LNCaP clone FGC (cell line): ENCODE measurements around the gene SLC26A8.

Source experiments
- DNase-seq: peaks from one replicate; pipeline ENCODE4 v3.0.0-alpha.2; 2011; ENCODE audit warnings: low read depth
- H3K4me3 ChIP-seq: 2 replicates; pipeline ENCODE4 v1.5.1; 2011; ENCODE audit warnings: mild to moderate bottlenecking, low read depth, low read length, control low read depth
- TF ChIP-seq, protein P1 (sequence below): IDR thresholded peaks from 2 replicates; pipeline ENCODE4 v1.5.1; 2012; ENCODE audit warnings: mild to moderate bottlenecking; ENCODE audit not compliant: control insufficient read depth, insufficient read depth; ENCODE audit errors: extremely low read depth

SLC26A8 gene

DNA sequence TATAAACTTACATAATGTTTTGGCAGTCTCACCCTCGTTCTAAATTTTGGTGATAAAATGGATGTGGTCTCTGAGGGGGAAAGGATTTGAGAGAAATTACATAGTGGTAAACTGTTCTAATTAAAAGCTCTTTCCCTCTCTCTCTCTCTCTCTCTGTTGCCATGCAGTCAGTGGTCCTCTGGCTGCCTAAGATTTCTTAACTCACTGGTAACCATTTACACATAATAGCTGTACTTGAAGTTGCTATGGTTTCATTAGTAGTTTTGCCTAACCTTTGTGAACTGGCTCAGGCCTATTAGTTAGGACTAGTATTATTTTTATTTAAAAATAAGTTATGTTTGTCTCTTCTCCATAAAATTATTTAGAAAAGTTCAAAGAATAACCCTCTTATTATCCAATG, 45.1 kb upstream of the SLC26A8 start:
- TF ChIP-seq, protein P1, sequence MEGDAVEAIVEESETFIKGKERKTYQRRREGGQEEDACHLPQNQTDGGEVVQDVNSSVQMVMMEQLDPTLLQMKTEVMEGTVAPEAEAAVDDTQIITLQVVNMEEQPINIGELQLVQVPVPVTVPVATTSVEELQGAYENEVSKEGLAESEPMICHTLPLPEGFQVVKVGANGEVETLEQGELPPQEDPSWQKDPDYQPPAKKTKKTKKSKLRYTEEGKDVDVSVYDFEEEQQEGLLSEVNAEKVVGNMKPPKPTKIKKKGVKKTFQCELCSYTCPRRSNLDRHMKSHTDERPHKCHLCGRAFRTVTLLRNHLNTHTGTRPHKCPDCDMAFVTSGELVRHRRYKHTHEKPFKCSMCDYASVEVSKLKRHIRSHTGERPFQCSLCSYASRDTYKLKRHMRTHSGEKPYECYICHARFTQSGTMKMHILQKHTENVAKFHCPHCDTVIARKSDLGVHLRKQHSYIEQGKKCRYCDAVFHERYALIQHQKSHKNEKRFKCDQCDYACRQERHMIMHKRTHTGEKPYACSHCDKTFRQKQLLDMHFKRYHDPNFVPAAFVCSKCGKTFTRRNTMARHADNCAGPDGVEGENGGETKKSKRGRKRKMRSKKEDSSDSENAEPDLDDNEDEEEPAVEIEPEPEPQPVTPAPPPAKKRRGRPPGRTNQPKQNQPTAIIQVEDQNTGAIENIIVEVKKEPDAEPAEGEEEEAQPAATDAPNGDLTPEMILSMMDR: no peak
- no peak for DNase-seq

DNA sequence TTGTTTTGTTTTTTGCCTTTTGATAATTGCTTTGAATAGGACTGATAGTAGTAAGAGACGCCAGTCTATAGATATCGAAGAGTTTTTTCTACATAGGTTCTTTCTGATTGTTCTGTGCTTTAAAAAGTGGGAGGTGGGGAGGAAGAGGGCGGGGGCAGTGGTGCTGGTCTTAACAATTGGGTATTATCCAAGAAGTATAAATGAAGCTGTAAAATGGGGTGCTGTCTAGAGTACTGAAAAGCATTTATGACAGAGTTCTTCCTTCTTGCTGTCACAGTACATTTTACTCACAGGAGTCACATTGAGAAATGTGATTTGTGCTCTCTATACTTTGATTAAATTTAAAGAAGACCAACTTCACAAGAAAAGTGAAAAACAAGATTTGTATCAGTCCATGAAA, 44.1 kb upstream of the SLC26A8 start:
- TF ChIP-seq, protein P1: no peak
- no peak overlapping the region for H3K4me3 ChIP-seq
- DNase-seq: no peak

More for the DNA sequence above, 45.1 kb upstream of the SLC26A8 start:
- H3K4me3 ChIP-seq: no peak overlapping the region

DNA sequence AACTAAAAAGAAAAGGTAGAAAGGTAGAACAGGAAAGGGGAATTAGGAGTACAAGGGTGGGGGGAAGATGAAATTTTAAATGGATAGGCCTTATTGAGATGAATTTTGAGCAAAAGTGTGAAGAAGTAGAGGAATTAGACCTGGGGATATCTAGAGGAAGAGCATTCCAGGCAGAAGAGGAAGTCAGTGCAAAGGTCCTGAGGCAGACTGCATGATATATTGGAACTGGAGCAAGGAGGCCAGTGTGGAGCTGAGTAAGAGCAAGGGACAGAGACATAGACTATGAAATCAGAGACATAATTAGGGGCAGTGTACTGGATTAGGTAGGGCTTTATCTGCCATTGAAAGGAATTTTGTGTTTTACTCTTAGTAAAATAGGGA, 43.6 kb upstream of the SLC26A8 start:
- DNase-seq: no peak
- no peak overlapping the region for H3K4me3 ChIP-seq
- TF ChIP-seq, protein P1: no peak

DNA sequence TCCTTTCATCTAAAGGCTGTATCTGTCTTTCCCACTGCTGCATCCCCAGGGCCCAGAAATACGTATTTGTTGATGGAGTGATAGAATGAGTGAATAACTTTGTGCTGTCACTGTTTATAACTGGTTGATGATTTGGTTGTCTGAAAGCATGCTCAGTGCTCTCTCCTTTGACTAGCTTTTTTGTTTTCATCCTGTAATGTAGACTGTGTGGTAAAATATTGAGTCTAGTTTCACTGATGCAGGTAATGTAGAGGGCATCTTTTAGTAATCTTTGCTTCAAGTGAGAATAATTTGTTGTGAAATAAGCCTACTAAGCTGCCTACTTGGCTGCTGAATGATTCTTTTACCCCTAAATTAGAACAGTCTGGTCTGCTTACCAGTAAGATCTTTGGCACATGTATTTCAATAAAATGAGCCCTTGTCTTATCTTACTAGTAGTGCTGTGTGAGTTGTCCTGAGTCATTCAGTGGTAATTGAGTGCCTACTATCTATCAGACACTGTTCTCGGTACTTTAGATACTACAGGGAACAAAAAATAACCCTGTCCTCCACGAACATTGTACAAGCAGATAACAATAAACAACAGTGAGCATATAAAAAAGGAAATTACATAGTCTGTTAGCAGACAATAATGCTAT, 43.1 kb upstream of the SLC26A8 start:
- no peak overlapping the region for H3K4me3 ChIP-seq
- TF ChIP-seq, protein P1: no peak
- DNase-seq: no peak

DNA sequence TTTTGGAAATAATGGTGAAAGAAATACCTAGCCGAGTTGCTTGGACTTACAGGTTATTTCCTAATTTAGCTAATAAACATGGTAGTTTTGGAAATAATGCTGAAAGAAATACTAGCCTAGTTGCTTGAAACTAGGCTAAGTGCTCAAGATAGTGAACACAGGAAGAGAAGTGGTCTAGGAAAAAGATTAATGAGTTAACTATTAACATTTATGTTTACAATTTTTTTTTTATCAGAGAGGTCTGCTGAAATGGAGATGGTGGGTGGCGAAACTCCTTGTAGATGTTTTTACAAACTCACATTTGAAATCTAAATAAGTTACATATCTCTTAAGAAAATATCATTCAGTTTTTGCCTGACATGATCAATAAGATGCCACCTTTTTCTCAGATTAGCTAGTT, 42.4 kb upstream of the SLC26A8 start:
- TF ChIP-seq, protein P1: no peak
- H3K4me3 ChIP-seq: no peak overlapping the region
- no peak for DNase-seq

DNA sequence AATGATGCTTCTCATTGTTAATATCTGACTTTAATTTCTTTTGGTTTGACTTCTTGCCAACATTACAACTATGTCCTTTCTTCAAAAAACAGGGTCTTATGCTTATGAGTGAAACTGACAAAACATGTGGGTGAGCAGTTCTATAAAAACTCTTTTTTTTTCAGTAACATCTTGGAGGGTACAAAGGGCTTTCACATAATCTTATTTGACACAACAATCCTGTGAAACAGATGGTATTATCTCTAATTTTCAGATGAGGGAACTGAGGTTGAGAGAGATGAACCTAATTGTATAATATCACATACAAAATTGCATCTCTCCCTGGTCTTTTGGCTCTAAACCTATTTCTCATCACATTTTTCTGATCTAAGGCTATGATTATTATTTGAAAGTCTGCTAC, 41.5 kb upstream of the SLC26A8 start:
- TF ChIP-seq, protein P1: no peak
- no peak for DNase-seq
- no peak overlapping the region for H3K4me3 ChIP-seq

DNA sequence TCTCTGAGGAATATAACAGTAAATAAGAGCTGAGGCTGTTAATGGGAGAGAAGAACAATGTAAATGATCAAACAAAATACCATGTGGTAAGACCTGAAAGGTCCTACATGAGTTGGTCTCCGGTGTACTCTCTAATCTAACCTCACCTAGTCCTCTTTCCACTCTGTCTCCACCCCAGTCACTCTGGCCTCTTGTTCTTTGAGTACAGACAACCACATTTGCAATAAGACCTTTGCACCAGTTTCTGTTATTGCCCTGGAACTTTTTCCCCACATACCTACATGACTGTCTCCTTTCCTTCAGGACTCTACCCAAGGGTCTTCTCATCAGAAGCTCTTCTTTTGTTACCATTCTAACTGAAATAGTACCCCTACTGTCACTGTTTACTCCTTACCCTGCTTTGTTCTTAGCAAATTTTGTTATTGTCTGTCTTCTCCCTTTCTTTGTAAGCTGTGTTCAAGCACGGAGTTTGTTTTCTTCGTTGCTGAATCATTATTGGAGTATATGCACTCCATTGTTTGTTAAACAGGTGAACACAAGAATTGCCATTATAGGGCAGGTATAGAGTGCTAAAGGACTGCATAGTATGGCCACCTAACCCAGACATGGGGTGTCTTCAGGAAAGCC, 40.4 kb upstream of the SLC26A8 start:
- TF ChIP-seq, protein P1: no peak
- H3K4me3 ChIP-seq: no peak overlapping the region
- no peak for DNase-seq
